ENCODE measurements around the gene CALY. TPM values are rescaled to one million over a fixed set of nuclear protein-coding genes. Genes with fewer than 3 reads are reported as not detected.
A peak's percentile ranks its signal among the peaks of the same experiment; 100 is the strongest.
"Not testable (repeated sequence)": the region's sequence is repeated elsewhere in the genome, so short reads cannot be mapped to it uniquely, and the experiment has no call there.

The CALY gene
- total RNA-seq, 2 experiments from 2014 or later = not detected

GRCh38 chr10:133328358-133329343, 8.0 kb downstream of the CALY start:
- H3K27me3 Mint-ChIP-seq = peaks cover 66% of the 10 kb centered on the region
- ChIA-PET CTCF (interaction anchor here (0.5 to 3.0 kb wide), 31 partner anchors 8 to 227 kb away, joined by 3 to 18 read pairs (median 4); partner anchors contain the start of genes ECHS1 and FUOM), POLR2A (interaction anchor here (1.2 to 2.8 kb wide), 3 partner anchors 21 to 77 kb away, joined by 4 to 8 read pairs (median 5); no protein-coding TSS in a partner anchor)
- no peak overlapping the region for H3K4me3 Mint-ChIP-seq
- no peaks in the 10 kb centered on the region for H3K9me3 Mint-ChIP-seq
- no peak for DNase-seq
- H3K36me3 Mint-ChIP-seq (ENCODE audit: low read depth) = no peaks in the 10 kb centered on the region
- no peak overlapping the region for H3K27ac Mint-ChIP-seq
- H3K4me1 Mint-ChIP-seq = peaks cover 11% of the 10 kb centered on the region

GRCh38 chr10:133327651-133328357, 8.9 kb downstream of the CALY start:
- POLR2A ChIA-PET = interaction anchor here (1.2 to 2.8 kb wide), 2 partner anchors 20 to 62 kb away, joined by 5 to 8 read pairs; no protein-coding TSS in a partner anchor
- no peak for DNase-seq
- H3K27ac Mint-ChIP-seq = no peak overlapping the region
- CTCF ChIA-PET = interaction anchor here (0.8 to 3.0 kb wide), 2 partner anchors 110 to 184 kb away, joined by 4 to 18 read pairs; no protein-coding TSS in a partner anchor
- no peaks in the 10 kb centered on the region for H3K36me3 Mint-ChIP-seq (ENCODE audit: low read depth)
- H3K4me3 Mint-ChIP-seq = no peak overlapping the region
- H3K27me3 Mint-ChIP-seq = peaks cover 61% of the 10 kb centered on the region
- H3K4me1 Mint-ChIP-seq = peaks cover 11% of the 10 kb centered on the region
- no peaks in the 10 kb centered on the region for H3K9me3 Mint-ChIP-seq

- H3K9me3 Mint-ChIP-seq = no peaks in the 10 kb centered on the region
- no peak for DNase-seq
- POLR2A ChIA-PET = no interaction called here
- CTCF ChIA-PET = interaction anchor here (0.8 to 3.0 kb wide), 2 partner anchors 111 to 183 kb away, joined by 4 to 18 read pairs; no protein-coding TSS in a partner anchor
- H3K4me3 Mint-ChIP-seq = no peak overlapping the region
- peaks cover 53% of the 10 kb centered on the region for H3K27me3 Mint-ChIP-seq
- H3K27ac Mint-ChIP-seq = no peak overlapping the region
- H3K4me1 Mint-ChIP-seq = peaks cover 11% of the 10 kb centered on the region
- H3K36me3 Mint-ChIP-seq (ENCODE audit: low read depth) = no peaks in the 10 kb centered on the region
These were observed 9.7 kb downstream of the CALY start for GRCh38 chr10:133326745-133327650.

- H3K36me3 Mint-ChIP-seq (ENCODE audit: low read depth) = no peaks in the 10 kb centered on the region
- no peak for DNase-seq
- no peak overlapping the region for H3K27ac Mint-ChIP-seq
- no peaks in the 10 kb centered on the region for H3K9me3 Mint-ChIP-seq
- ChIA-PET POLR2A (no interaction called here), CTCF (no interaction called here)
- peaks cover 11% of the 10 kb centered on the region for H3K4me1 Mint-ChIP-seq
- no peak overlapping the region for H3K4me3 Mint-ChIP-seq
- peaks cover 45% of the 10 kb centered on the region for H3K27me3 Mint-ChIP-seq
These were observed 10.5 kb downstream of the CALY start for GRCh38 chr10:133326223-133326551.

GRCh38 chr10:133325440-133326222, 11.1 kb downstream of the CALY start:
- no peak overlapping the region for H3K4me3 Mint-ChIP-seq
- CTCF ChIA-PET = no interaction called here
- no peaks in the 10 kb centered on the region for H3K36me3 Mint-ChIP-seq (ENCODE audit: low read depth)
- H3K9me3 Mint-ChIP-seq = no peaks in the 10 kb centered on the region
- POLR2A ChIA-PET = no interaction called here
- no peak for DNase-seq
- no peak overlapping the region for H3K27ac Mint-ChIP-seq
- peaks cover 39% of the 10 kb centered on the region for H3K27me3 Mint-ChIP-seq
- H3K4me1 Mint-ChIP-seq = peaks cover 11% of the 10 kb centered on the region

- H3K9me3 Mint-ChIP-seq = peaks cover 3% of the 10 kb centered on the region
These were observed 11.8 kb downstream of the CALY start for GRCh38 chr10:133324857-133325260.

GRCh38 chr10:133324198-133324792, 12.4 kb downstream of the CALY start:
- ChIA-PET CTCF (interaction anchor here (1.0 to 1.2 kb wide), 2 partner anchors 9 to 16 kb away, joined by 5 to 6 read pairs; no protein-coding TSS in a partner anchor), POLR2A (interaction anchor here (1.0 kb wide), 1 partner anchor 17 kb away, joined by 3 read pairs; no protein-coding TSS in a partner anchor)
- Mint-ChIP-seq H3K36me3 (ENCODE audit: low read depth) (no peaks in the 10 kb centered on the region), H3K9me3 (peaks cover 3% of the 10 kb centered on the region), H3K4me3 (no peak overlapping the region), H3K27ac (no peak overlapping the region), H3K27me3 (peaks cover 39% of the 10 kb centered on the region), H3K4me1 (peaks cover 8% of the 10 kb centered on the region)
- peak; percentile 64 for DNase-seq

More at GRCh38 chr10:133324857-133325260, 11.8 kb downstream of the CALY start:
- Mint-ChIP-seq H3K27me3 (peaks cover 40% of the 10 kb centered on the region), H3K4me1 (peaks cover 9% of the 10 kb centered on the region), H3K4me3 (no peak overlapping the region), H3K36me3 (ENCODE audit: low read depth) (no peaks in the 10 kb centered on the region), H3K27ac (no peak overlapping the region)
- POLR2A ChIA-PET = no interaction called here
- CTCF ChIA-PET = interaction anchor here (1.0 to 1.2 kb wide), 2 partner anchors 10 to 17 kb away, joined by 5 to 6 read pairs; no protein-coding TSS in a partner anchor
- no peak for DNase-seq

- H3K27ac Mint-ChIP-seq; H3K4me3 Mint-ChIP-seq; DNase-seq; H3K9me3 Mint-ChIP-seq; H3K36me3 Mint-ChIP-seq (ENCODE audit: low read depth); POLR2A ChIA-PET: not testable (repeated sequence)
- H3K27me3 Mint-ChIP-seq = peaks cover 27% of the 10 kb centered on the region
- CTCF ChIA-PET = interaction anchor here (1.7 kb wide), 1 partner anchor 7 kb away, joined by 11 read pairs; no protein-coding TSS in a partner anchor
- peaks cover 15% of the 10 kb centered on the region for H3K4me1 Mint-ChIP-seq
These were observed 14.5 kb downstream of the CALY start for GRCh38 chr10:133322064-133322709.

- Mint-ChIP-seq H3K27me3 (peaks cover 15% of the 10 kb centered on the region), H3K4me1 (peaks cover 20% of the 10 kb centered on the region)
- CTCF ChIA-PET = interaction anchor here (0.7 to 1.7 kb wide), 3 partner anchors 9 to 26 kb away, joined by 4 to 11 read pairs (median 4); no protein-coding TSS in a partner anchor
- H3K27ac Mint-ChIP-seq; POLR2A ChIA-PET; H3K4me3 Mint-ChIP-seq; DNase-seq; H3K9me3 Mint-ChIP-seq; H3K36me3 Mint-ChIP-seq (ENCODE audit: low read depth): not testable (repeated sequence)
These were observed 15.8 kb downstream of the CALY start for GRCh38 chr10:133320852-133321422.

GRCh38 chr10:133318494-133319127, 18.1 kb downstream of the CALY start:
- DNase-seq = peak; percentile 75
- Mint-ChIP-seq H3K9me3 (peaks cover 3% of the 10 kb centered on the region), H3K27me3 (peaks cover 12% of the 10 kb centered on the region), H3K4me3 (peak overlapping the region; percentile 54), H3K4me1 (peaks cover 15% of the 10 kb centered on the region), H3K27ac (no peak overlapping the region), H3K36me3 (ENCODE audit: low read depth) (no peaks in the 10 kb centered on the region)
- ChIA-PET CTCF (interaction anchor here (0.6 to 0.7 kb wide), 2 partner anchors 11 to 16 kb away, joined by 3 read pairs; no protein-coding TSS in a partner anchor), POLR2A (no interaction called here)

Measured in activated CD4-positive, alpha-beta memory T cell treated with anti-CD3 and anti-CD28 coated beads, Interleukin-2, amount 10 ng/mL, durations not matched to agents 7 days and 5 days (primary cell).